Activated T-cell treated with anti-CD3 and anti-CD28 coated beads, Interleukin-2, amount 50 U/mL, for 72 hours (primary cell): ENCODE results near the gene RNF135. TPM values are rescaled to one million over a fixed set of nuclear protein-coding genes. Genes with fewer than 3 reads are reported as not detected.

Experiments
- ATAC-seq, 2 donors: fragments of 150-1000 bp; cut with Tn5 transposase; replicated peaks in 1 of 2; 2 replicates each; pipeline ENCODE4 v1.10.0; 2021; ENCODE audit warnings: moderate library complexity in 2 of 2, mild to moderate bottlenecking in 1 of 2
- DNase-seq, 2 donors: peaks; one replicate each; pipeline ENCODE4 v3.0.0; 2021 to 2022; ENCODE audit warnings: mixed read lengths in 1 of 2
- H3K27ac Mint-ChIP-seq: one replicate; pipeline ENCODE4 v1.8.0; 2022; ENCODE audit warnings: mild to moderate bottlenecking, moderate library complexity, mixed read lengths
- H3K27me3 Mint-ChIP-seq: one replicate; pipeline ENCODE4 v1.8.0; 2022; ENCODE audit warnings: low read depth, mixed read lengths
- H3K36me3 Mint-ChIP-seq, 2 donors: one replicate each; pipeline ENCODE4 v1.8.0; 2022; ENCODE audit warnings: mixed read lengths in 2 of 2, mild to moderate bottlenecking in 1 of 2; ENCODE audit not compliant: insufficient read depth in 2 of 2
- H3K4me1 Mint-ChIP-seq: one replicate; pipeline ENCODE4 v1.8.0; 2022; ENCODE audit warnings: low read depth, mixed read lengths
- H3K4me3 Mint-ChIP-seq, 2 donors: one replicate each; pipeline ENCODE4 v1.8.0; 2022; ENCODE audit warnings: mild to moderate bottlenecking in 2 of 2, mixed read lengths in 2 of 2, moderate library complexity in 2 of 2
- H3K9me3 Mint-ChIP-seq, 2 donors: one replicate each; pipeline ENCODE4 v1.8.0; 2022; ENCODE audit warnings: mixed read lengths in 2 of 2
- total RNA-seq, 2 donors: library from RNA; stranded (reverse); gene quantifications; one replicate each; pipeline ENCODE4 v1.2.3, GENCODE V29; 2022

Gene RNF135
- total RNA-seq, 2 donors from 2014 or later: 11.7 to 12.3 TPM

DNA sequence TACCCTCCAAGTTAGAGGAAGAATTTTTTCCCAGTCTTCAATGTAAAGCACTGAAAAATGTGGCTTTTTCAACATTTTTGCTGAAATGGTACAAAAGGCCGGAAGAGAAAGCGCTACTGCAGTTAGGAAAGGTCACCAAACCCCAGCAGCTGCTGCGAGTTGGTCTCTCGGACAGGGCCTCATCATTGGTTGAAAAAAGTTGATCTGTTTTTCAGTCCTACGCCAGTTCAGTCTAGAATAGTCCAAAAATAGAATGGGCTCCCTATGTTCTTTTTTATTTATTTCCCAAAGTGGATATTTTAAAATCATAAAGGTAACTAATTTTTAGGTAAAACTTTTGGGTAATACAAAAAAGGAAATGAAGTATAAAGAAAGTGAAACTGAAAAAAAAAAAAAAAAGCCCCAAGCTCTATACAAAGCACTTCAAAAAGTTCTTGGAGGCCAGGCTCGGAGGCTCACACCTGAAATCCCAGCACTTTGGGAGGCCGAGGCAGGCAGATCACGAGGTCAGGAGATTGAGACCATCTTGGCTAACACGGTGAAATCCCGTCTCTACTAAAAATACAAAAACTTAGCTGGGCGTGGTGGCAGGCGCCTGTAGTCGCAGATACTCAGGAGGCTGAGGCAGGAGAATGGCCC lies 31.7 kb upstream of the RNF135 start:
- peaks cover 0 to 2% of the 10 kb centered on the region in 2 donors for H3K36me3 Mint-ChIP-seq
- no peaks in the 10 kb centered on the region for H3K27me3 Mint-ChIP-seq
- peaks cover 6% of the 10 kb centered on the region for H3K4me1 Mint-ChIP-seq
- peak overlapping the region in 1 of 2 donors; percentile 32 for H3K4me3 Mint-ChIP-seq
- H3K27ac Mint-ChIP-seq: peak overlapping the region; percentile 60
- H3K9me3 Mint-ChIP-seq: no peaks in the 10 kb centered on the region
- ATAC-seq (no peak), DNase-seq (no peak)

DNA sequence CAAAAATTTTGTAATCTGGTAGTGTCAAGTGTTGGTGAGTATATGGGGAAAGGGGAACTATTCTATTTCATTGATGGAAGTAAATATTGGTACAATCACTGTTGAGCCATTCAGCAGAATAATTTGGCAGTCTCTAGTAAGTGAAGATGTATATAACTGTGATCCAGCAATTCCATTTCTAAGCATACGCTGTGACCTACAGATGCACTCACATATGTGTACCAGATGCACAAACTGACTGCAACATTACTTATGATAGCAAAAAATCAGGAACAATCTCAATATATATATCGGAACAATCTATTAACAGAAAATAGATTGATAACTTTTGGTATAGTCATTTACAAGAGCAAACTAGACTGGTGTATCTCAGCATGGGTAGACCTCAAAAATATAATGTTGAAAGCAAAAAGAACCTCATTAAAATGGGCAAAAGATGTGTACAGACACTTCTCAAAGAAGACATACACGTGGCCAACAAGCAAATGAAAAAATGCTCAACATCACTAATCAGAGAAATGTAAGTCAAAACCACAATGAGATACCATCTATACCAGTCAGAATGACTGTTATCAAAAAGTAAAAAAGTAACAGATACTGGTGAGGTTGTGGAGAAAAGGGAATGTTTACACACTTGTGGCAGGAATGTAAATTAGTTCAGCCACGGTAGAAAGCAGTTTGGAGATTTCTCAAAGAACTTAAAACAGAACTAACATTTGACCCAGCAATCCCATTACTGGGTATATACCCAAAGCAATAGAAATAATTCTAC lies 28.3 kb upstream of the RNF135 start:
- H3K36me3 Mint-ChIP-seq: peaks cover 0 to 2% of the 10 kb centered on the region in 2 donors
- no peak overlapping the region for H3K4me3 Mint-ChIP-seq
- H3K4me1 Mint-ChIP-seq: peaks cover 6% of the 10 kb centered on the region
- H3K27me3 Mint-ChIP-seq: no peaks in the 10 kb centered on the region
- DNase-seq: no peak
- H3K27ac Mint-ChIP-seq: no peak overlapping the region
- ATAC-seq: peak; percentile 57 to 65
- no peaks in the 10 kb centered on the region for H3K9me3 Mint-ChIP-seq

DNA sequence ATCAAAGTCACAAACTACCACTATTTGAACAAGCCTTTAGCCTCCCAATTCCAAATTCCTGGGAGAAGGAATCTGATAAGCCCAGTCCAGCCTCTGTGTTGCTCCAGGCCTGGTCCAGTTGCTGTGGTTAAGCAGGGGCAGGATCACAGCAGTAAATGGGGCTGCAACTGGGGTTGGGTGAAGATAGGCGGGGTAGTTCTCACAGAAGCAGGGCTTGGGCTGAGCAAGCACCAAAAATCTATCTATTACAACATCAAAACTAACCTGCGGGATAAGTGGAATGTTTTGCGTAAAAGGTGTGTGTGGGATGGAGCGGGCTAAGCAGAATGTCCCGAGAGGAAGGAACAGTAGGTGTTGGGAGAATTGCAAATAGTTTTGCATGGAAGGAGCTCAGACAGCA lies 23.0 kb upstream of the RNF135 start:
- H3K4me3 Mint-ChIP-seq: no peak overlapping the region
- H3K36me3 Mint-ChIP-seq: no peaks in the 10 kb centered on the region
- no peak overlapping the region for H3K27ac Mint-ChIP-seq

DNA sequence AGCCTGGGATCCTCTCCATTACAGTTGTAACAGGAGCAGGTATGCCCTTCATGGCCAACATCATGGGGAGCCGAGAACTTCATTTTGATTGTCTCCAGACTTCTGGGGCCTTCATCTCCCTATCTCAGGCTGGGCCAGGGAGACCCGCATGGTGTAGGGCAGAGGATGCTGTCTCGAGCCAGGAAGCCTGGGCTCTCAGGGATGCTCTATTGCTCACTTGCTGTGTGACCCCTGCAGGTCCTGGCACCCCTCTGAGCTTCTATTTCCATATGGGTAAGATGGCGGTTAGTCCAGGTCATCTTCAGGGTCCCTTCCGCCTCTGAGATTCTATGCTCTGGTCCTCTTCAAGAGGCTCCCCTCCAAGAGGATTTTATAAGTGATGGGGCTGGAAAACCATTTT lies 20.6 kb upstream of the RNF135 start:
- no peaks in the 10 kb centered on the region for H3K9me3 Mint-ChIP-seq
- H3K4me3 Mint-ChIP-seq: no peak overlapping the region
- H3K27ac Mint-ChIP-seq: no peak overlapping the region
- no peaks in the 10 kb centered on the region for H3K36me3 Mint-ChIP-seq
- H3K4me1 Mint-ChIP-seq: no peaks in the 10 kb centered on the region
- no peak for ATAC-seq
- H3K27me3 Mint-ChIP-seq: no peaks in the 10 kb centered on the region
- no peak for DNase-seq

More for the DNA sequence above, 23.0 kb upstream of the RNF135 start:
- no peak for ATAC-seq
- Mint-ChIP-seq H3K9me3 (no peaks in the 10 kb centered on the region), H3K4me1 (peaks cover 4% of the 10 kb centered on the region), H3K27me3 (no peaks in the 10 kb centered on the region)
- no peak for DNase-seq

DNA sequence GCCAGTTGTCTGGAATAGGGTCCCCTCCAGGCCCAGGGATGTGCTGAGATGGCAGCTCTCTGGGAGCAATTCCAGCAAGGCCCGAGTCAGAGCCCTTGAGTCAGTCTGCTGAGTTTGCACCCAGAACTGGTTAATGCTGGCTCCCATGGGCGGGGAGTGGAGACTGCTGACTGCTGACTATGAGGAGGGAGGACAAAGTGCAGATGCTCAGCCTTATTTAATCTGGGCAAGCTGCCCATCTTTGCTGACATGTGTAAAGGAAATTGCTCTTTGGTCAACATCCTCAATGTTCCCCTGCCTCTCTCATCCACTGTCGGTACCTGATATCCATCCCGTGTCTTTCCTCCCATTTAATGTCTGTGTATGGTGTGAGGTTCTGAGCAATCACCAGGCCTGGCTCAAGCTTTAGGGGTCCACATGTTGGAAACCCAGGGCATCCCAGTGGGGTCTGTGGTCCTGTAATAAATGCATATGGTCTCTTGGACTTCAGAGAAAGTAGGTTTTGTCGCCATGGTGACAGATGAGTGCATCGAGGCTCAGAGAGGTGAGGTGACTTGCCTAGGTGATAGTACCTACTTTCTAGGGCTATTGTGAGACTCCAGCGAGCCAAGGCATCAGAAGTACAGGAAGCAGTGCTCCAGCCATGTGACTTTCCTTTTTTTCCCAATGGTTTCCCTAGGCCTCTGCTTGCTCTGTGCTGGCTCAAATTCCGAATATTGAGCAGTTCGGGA lies 20.0 kb upstream of the RNF135 start:
- no peaks in the 10 kb centered on the region for H3K27me3 Mint-ChIP-seq

DNA sequence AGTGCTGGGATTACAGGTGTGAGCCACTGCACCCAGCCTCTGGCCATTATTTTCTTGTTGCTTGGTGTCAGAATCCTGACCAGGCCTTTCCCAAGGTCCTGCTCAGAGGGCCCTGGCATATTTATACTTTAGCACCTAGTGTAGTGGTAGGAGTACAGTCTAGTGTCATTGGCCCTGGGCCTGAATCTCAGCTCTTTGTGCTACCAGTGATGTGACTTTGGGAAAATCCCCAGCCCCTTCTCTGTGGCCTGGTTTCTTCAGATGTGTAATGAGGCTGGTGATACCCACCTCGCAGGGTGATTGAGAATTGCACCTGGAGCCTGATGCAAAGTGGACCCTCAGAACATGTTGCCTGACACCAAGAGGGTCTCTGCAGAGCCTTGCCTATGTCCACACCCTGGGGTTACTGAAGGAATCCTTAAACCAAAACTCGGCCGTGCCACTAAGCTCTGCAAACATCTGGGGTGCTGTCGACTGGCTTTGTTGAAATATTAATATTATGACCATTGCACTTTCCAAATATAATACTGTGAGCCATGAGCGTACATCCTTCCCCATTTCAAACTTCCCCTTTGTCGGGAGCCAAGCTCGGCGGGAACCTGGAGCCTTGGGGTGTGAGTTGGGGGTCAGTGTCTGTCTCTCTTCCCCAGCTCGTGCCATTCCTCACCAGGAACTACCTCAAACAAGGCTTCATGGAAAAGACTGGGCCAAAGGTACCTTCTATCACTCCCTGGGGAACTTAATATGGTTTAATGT lies 18.0 kb upstream of the RNF135 start:
- no peaks in the 10 kb centered on the region for H3K4me1 Mint-ChIP-seq
- H3K4me3 Mint-ChIP-seq: no peak overlapping the region
- no peak overlapping the region for H3K27ac Mint-ChIP-seq
- no peaks in the 10 kb centered on the region for H3K9me3 Mint-ChIP-seq
- no peaks in the 10 kb centered on the region for H3K27me3 Mint-ChIP-seq
- ATAC-seq (no peak), DNase-seq (no peak)
- H3K36me3 Mint-ChIP-seq: no peaks in the 10 kb centered on the region

More for the DNA sequence above, 20.0 kb upstream of the RNF135 start:
- no peak for ATAC-seq
- Mint-ChIP-seq H3K36me3 (no peaks in the 10 kb centered on the region), H3K4me1 (no peaks in the 10 kb centered on the region), H3K27ac (no peak overlapping the region), H3K4me3 (no peak overlapping the region), H3K9me3 (no peaks in the 10 kb centered on the region)
- no peak for DNase-seq

DNA sequence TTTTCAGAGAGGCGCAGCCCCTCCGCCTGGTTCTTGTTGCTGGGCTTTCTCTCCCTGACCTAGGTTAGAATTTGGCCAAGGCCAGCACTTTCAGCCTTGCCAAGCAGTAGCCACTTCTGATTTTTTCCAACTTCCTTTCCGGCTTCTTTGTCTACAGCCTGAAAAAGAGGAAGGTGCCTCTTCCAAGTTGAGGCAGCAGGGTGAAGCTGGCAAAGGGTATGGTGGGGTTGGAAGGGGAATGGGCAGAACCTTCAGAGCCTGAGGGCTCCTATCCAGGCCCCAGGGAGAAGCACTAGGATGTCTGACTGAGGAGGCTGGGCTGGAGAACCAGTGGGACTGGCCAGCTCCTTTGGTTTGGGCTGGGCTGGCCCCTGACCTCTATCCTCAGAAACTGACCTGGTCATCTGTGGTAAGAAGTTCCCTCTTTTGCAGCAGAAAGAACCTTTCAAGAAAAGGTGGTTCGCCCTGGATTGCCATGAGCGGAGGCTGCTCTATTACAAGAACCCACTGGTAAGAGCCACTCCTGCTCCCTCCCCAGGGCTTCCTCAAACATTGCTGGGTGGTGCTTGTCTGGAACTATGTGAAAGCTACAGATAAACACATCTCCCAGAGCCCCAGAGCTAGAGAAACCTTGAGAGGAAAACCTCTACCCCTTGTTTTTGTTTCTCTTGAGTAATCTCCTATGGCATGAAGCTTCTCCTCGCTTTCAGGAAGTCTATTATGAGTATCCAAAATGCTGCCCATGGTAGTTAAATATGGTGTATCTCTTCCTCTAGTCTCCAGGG lies 16.6 kb upstream of the RNF135 start:
- Mint-ChIP-seq H3K27me3 (peaks cover 14% of the 10 kb centered on the region), H3K27ac (no peak overlapping the region), H3K9me3 (no peaks in the 10 kb centered on the region), H3K36me3 (no peaks in the 10 kb centered on the region), H3K4me3 (no peak overlapping the region), H3K4me1 (no peaks in the 10 kb centered on the region)
- ATAC-seq (no peak), DNase-seq (no peak)

DNA sequence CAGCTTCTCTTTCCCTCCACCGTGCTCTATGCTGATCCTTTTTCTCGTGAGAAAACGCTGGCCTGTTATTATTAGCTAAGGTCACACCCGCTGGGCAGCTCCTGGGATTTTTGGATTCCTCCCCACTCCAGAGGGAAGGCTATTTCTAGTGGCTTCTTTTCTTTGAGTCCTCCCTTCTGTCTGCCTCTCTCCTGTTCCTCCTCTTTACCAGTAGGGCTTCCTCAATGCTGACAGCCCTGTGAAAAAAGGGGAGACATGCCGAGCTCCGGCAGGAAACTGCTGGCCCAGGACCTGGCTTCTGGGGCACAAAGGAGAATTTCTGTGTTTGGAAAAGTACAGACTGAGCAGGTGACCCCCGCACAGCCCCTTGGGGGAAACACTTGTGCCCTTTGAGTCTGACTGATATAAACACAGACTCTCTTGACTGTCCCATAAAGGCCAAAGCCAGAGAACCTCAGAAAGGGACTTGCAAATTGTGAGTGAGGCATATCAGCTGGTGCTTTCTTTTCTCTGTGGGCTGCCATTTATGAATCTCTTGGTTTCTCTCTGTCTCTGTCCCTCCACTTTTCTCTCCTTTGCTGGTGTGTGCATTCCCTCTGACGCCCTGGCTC lies 14.0 kb upstream of the RNF135 start:
- no peak for DNase-seq
- peaks cover 11% of the 10 kb centered on the region for H3K4me1 Mint-ChIP-seq
- ATAC-seq: no peak
- H3K9me3 Mint-ChIP-seq: no peaks in the 10 kb centered on the region
- peaks cover 18% of the 10 kb centered on the region for H3K27me3 Mint-ChIP-seq
- H3K4me3 Mint-ChIP-seq: no peak overlapping the region
- no peak overlapping the region for H3K27ac Mint-ChIP-seq
- no peaks in the 10 kb centered on the region for H3K36me3 Mint-ChIP-seq

DNA sequence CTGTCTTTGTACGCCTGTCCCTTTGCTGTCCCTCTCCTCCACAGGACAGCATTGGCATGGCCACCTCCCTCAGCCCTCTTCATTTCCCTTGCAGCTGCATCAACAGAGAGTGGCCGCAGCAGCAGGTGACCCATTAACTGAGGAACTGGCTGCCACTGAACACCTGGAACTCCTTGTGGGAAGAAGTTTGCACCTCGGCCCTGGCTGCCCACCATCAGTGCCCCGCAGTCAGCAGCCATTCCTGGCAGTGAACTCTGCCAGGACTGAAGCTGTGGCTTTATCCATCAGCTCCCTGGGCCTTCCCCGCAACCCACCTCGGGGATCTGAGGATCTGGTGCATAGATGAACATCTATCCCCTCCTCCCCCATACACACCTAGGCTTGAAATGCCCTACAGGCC lies 13.1 kb upstream of the RNF135 start:
- no peak overlapping the region for H3K4me3 Mint-ChIP-seq
- peaks cover 11% of the 10 kb centered on the region for H3K4me1 Mint-ChIP-seq
- H3K27me3 Mint-ChIP-seq: peaks cover 18% of the 10 kb centered on the region
- no peak overlapping the region for H3K27ac Mint-ChIP-seq
- no peaks in the 10 kb centered on the region for H3K36me3 Mint-ChIP-seq
- ATAC-seq (no peak), DNase-seq (no peak)
- H3K9me3 Mint-ChIP-seq: no peaks in the 10 kb centered on the region

DNA sequence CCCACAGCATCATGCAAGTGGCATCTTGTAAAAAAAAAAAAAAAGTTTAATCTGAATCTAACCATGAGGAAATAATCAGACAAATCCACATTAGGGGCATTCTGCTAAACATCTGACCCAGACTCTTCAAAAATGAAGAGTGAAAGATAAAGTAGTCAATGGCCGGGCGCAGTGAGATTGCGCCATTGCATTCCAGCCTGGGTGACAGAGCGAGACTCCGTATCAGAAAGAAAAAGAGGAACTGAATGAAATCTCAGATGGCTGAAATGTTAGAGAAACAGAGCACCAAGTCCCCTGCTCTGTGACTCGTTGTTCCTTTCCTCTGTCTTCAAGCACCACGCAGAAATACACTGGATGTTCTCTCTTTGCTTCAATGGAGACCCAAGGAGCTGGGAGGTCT lies 12.7 kb upstream of the RNF135 start:
- Mint-ChIP-seq H3K9me3 (no peaks in the 10 kb centered on the region), H3K27ac (no peak overlapping the region), H3K36me3 (no peaks in the 10 kb centered on the region), H3K4me3 (no peak overlapping the region), H3K27me3 (peaks cover 18% of the 10 kb centered on the region), H3K4me1 (peaks cover 11% of the 10 kb centered on the region)
- ATAC-seq (no peak), DNase-seq (no peak)

DNA sequence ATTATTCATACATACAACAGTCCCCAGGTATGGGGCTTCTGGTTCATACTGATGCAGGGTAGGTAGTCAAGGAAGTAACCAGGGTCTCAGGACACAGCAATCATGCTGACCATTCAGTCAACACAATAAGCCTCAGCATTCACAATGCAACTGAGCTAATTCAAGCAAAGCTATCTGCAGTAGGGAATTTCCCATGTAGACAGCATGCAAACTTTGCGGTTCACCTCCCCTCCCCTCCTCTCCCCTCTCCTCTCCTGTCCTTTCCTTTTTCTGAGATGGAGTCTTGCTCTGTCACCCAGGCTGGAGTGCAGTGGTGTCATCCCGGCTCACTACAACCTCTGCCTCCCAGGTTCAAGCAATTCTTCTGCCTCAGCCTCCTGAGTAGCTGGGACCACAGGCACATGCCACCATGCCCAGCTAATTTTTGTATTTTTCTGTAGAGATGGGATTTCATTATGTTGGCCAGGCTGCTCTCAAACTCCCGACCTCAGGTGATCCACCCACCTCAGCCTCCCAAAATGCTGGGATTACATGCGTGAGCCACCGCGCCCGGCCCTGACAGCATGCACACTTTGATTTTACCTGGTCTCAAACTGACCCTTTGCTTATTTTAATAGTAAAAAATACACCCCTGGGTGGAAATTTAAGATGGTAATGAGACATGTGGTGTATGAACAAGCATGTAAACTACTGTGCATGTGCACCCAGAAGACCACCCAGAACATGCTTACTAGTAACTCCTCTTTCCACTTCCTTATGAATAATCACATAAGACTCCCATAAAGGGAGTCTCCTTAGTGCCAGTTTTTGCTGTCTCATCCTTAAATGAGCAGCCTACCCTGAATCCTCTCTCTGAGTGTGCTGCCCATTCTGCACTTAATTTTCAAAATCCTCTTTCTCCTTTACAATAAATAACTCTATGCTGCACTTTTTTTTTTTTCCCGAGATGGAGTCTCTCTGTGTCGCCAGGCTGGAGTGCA lies 9.3 kb upstream of the RNF135 start:
- no peak for DNase-seq
- peak; percentile 37 to 58 for ATAC-seq
- H3K4me3 Mint-ChIP-seq: peak overlapping the region in 1 of 2 donors; percentile 24
- H3K9me3 Mint-ChIP-seq: no peaks in the 10 kb centered on the region
- peak overlapping the region; percentile 22 for H3K27ac Mint-ChIP-seq
- peaks cover 18% of the 10 kb centered on the region for H3K27me3 Mint-ChIP-seq
- no peaks in the 10 kb centered on the region for H3K36me3 Mint-ChIP-seq
- H3K4me1 Mint-ChIP-seq: peaks cover 11% of the 10 kb centered on the region
